Measurements from ENCODE around the gene LAMC2.

Gene LAMC2

DNA sequence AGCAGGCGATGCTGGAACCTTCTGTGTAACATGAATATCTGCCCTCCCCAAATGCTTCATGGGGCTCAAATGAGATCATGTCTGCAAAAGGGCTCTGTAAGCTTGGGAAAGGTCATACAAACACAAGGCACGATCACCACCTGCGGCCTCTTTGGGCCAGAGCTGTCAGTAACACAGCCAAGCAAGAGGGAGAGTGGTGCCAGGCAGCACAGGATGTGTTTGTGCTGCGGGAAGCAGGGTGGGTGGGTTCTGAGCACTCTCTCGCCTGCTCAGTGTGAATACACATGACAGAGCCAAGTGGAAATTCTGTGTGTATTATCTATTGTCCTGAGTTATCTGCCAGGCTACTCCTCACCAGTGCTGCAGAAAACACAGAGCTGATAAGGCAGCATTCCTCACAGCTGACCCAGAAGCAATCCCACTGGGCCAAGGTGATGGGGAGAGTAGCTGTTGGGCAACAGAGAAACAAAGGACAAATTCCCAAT lies 101.2 kb downstream of the LAMC2 start:
- no peak for DNase-seq (ENCODE audit: low spot score)

DNA sequence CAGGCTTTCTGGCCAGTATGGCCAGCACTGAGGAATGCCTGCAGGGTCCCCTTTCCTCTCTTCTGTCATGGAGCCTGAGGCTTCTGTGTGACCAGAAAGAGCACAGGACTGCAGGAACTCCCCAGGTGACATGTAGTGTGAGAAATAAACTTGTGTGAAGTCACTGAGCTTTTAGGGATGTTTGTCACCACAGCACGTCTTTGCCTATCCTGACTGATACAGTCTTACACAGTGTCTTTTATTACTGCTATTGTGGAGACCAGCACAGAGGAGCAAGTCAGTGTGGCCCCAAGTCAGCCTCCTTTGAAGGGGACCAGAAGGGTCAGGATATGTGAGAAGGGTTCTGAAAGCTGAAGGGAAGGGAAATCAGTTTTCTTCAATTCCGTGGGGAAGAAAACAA lies 102.5 kb downstream of the LAMC2 start:
- DNase-seq (ENCODE audit: low spot score) = no peak

DNA sequence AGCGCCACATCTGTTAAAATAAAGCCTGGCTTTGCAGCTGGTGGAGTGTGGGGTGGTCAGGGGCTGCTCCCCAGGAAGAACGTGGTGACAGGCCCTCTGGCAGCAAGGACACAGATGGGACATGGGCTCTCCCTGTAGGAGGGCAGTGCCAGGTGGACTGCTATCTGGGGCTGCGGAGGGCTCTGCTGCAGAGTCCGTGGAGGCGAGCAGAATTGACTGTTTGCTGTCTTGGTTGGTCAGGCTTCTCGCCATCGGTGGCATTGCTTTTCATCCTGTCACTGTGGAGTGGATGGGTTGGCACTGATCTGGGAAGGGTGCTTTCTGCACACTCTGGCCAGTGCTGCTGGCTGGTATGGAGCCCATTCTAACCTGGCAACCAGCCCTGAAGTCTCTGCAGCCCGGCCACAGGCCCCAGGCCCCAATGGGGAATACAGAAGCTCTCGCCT lies 103.0 kb downstream of the LAMC2 start:
- DNase-seq (ENCODE audit: low spot score) = no peak

DNA sequence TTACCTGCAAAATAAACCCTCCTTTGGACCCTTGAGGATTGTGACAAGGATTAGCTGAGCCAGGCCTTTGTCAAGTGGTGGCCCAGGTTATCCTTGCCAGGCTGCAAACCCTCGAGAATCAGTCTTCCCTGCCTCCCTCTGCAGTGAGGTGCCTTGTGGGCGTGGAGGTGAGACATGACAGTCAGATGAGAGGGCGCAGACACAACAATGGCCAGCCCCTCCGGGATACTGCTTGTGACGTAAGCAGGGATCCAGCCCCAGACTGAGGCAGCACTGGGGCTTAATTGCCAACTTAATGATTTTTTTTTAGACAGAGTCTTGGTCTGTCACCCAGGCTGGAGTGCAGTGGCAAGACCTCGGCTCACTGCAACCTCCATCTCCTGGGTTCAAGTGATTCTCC lies 104.6 kb downstream of the LAMC2 start:
- DNase-seq (ENCODE audit: low spot score) = no peak

DNA sequence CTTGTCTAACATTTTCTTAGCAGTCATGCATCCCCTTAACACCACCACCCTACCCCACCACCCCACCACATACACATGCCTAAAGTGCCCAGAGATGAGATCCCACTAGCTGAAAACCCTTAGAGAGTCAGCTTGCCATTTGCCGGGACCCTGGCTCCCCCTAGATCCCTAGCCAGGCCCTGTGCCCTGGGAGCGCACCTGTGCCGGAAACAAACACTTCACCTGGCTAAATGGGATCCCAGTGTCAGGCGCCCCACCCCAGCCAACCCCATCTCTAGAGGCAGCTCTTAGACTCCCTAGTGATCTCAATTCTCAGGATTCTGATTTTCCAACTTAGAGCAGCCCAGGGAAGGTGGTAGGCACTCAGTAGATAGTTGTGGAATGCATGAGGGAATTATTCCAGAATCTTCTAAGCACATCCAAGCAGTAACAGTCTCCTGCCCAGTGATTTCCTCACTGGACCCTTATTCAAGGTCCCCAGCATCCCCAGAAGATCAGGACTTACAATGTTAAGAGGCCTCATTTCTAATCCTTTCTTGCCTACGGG lies 105.2 kb downstream of the LAMC2 start:
- no peak for DNase-seq (ENCODE audit: low spot score)

DNA sequence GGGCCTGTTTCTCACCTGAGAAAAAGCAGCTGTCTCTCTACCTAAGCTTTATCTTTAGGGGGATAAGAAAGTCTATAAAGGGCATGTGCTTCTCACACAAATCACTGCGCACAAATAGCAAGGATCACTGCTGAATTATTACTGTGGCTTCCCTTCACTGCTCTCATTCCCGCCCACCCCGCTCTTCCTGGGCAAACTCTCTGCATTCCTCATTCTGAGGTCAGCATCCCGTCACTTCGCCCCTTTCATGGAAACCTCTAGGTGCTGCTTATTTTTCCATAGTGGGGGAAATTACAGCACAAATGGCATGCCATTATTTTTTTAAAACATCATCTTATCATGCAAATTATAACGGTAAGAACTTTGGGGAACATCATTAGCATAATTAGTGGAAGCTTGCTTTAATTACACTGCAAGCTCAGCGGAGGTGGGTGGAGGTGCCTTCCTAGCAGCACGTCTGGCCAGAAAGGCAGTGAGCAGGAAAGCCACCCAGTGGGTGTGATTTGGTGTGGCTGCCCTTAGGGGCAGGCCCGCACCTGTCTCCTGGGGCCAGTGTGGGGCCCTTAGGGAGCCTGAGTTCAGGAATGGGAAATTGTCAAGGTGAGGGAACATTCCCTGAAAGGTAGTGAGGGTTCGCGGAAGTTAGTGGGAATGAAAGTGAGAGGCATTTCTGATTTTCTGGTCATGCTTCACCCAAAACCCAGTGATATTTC lies 105.9 kb downstream of the LAMC2 start:
- no peak for DNase-seq (ENCODE audit: low spot score)

DNA sequence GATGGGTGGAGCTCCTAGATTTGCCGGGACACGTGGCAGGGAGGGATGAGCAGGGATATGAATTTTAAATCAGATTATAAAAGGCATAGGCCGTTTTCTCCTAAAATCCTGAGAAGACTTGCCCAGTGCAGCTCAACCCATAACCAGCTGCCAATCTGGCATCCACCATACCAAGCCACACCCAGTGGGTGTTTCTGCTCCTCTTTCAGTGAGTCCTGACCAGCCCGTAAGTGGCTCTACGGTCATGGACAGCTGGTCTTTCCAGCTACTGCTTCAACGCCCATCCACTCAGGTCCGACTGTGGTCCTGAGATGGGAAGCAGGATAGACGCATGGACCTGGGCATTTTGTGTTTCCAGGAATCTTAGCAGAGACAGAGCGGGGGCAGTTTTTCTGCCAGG lies 107.2 kb downstream of the LAMC2 start:
- no peak for DNase-seq (ENCODE audit: low spot score)

DNA sequence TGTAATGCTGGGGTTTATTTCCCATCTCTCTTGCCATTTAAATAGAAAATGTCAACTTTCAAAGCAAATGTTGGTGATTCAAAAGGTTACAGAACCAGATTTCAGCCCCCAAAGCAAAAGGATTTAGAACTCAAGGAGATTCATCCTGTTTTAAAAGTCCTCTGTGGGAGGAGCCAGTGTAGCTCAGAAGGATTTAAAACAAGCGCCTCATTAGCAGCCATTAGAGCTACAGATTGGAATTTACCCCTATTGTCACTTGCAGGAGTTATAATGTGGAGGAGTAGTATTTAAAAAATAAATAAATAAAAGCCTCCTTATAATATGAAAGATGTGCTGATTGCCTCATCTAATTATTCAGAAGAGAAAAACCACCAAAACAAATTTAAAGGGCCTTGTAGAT lies 107.8 kb downstream of the LAMC2 start:
- DNase-seq (ENCODE audit: low spot score) = no peak

Measured in RKO (cell line).